Neural progenitor cell (in vitro differentiated cells): ENCODE results near the gene SEMA3G. TPM values are rescaled to one million over a fixed set of nuclear protein-coding genes. Genes with fewer than 3 reads are reported as not detected.

Source experiments
- DNase-seq: peaks from one replicate; pipeline ENCODE4 v3.0.0-alpha.2; 2016; ENCODE audit warnings: low spot score
- H2AFZ ChIP-seq: fragments of 200-600 bp; sonication (generic); replicated peaks from 2 replicates; pipeline ENCODE4 v1.6.1; 2016; ENCODE audit warnings: antibody characterized with exemption
- H3F3A ChIP-seq: fragments of 200-600 bp; sonication (generic); 2 replicates; pipeline ENCODE4 v1.6.1; 2016; ENCODE audit warnings: antibody characterized with exemption, low read depth
- H3K27ac ChIP-seq: fragments of 200-600 bp; sonication (generic); 2 replicates; pipeline ENCODE4 v1.5.1; 2016; ENCODE audit warnings: mild to moderate bottlenecking
- H3K27me3 ChIP-seq: fragments of 200-600 bp; sonication (generic); 2 replicates; pipeline ENCODE4 v1.6.1; 2016; ENCODE audit warnings: mild to moderate bottlenecking, moderate library complexity
- H3K36me3 ChIP-seq: fragments of 200-600 bp; sonication (generic); 2 replicates; pipeline ENCODE4 v1.5.1; 2016
- H3K4me1 ChIP-seq: fragments of 200-600 bp; sonication (generic); 2 replicates; pipeline ENCODE4 v1.6.1; 2016; ENCODE audit warnings: mixed run types
- H3K4me2 ChIP-seq: fragments of 200-600 bp; sonication (generic); 2 replicates; pipeline ENCODE4 v1.6.1; 2016
- H3K4me3 ChIP-seq: fragments of 200-600 bp; sonication (generic); 2 replicates; pipeline ENCODE4 v1.5.1; 2016
- H3K79me2 ChIP-seq: fragments of 200-600 bp; sonication (generic); 2 replicates; pipeline ENCODE4 v1.6.1; 2016; ENCODE audit warnings: low read depth
- H3K9ac ChIP-seq: fragments of 200-600 bp; sonication (generic); 2 replicates; pipeline ENCODE4 v1.6.1; 2016
- H3K9me3 ChIP-seq: fragments of 200-600 bp; sonication (generic); 2 replicates; pipeline ENCODE4 v1.5.1; 2016; ENCODE audit warnings: low read depth
- H4K20me1 ChIP-seq: fragments of 200-600 bp; sonication (generic); 2 replicates; pipeline ENCODE4 v1.6.1; 2016; ENCODE audit warnings: low read depth
- H3K27ac Mint-ChIP-seq: 3 replicates; pipeline ENCODE4 v1.8.0; 2021; ENCODE audit warnings: mixed read lengths
- H3K27me3 Mint-ChIP-seq: 2 replicates; pipeline ENCODE4 v1.8.0; 2022; ENCODE audit warnings: low read depth, mild to moderate bottlenecking, inconsistent platforms, moderate library complexity, mixed read lengths; ENCODE audit not compliant: insufficient read depth
- H3K36me3 Mint-ChIP-seq: 3 replicates; pipeline ENCODE4 v1.8.0; 2021; ENCODE audit warnings: mixed read lengths
- H3K4me1 Mint-ChIP-seq: 3 replicates; pipeline ENCODE4 v1.8.0; 2021; ENCODE audit warnings: mixed read lengths
- H3K4me3 Mint-ChIP-seq: 3 replicates; pipeline ENCODE4 v1.8.0; 2021; ENCODE audit warnings: mild to moderate bottlenecking, moderate library complexity, mixed read lengths
- H3K9me3 Mint-ChIP-seq: 3 replicates; pipeline ENCODE4 v1.8.0; 2020; ENCODE audit warnings: mixed read lengths
- EZH2 ChIP-seq: fragments of 200-600 bp; sonication (generic); IDR thresholded peaks from 2 replicates; pipeline ENCODE4 v1.6.1; 2017; ENCODE audit warnings: antibody characterized with exemption, mild to moderate bottlenecking, moderate library complexity
- EZH2phosphoT487 ChIP-seq: fragments of 200-600 bp; sonication (generic); IDR thresholded peaks from 2 replicates; pipeline ENCODE4 v1.6.1; 2017; ENCODE audit warnings: antibody characterized with exemption
- total RNA-seq: library from RNA; depleted of rRNA; stranded (reverse); fragments of >200 nt; gene quantifications from 2 replicates; pipeline ENCODE4 v1.2.3, GENCODE V29; 2015; ENCODE audit warnings: low replicate concordance
- TF ChIP-seq, protein P1 (sequence below): fragments of 200-600 bp; sonication (generic); IDR thresholded peaks from 2 replicates; pipeline ENCODE4 v1.5.1; 2017; ENCODE audit warnings: antibody characterized with exemption, mild to moderate bottlenecking

The SEMA3G gene
- total RNA-seq, 1 donor from 2014 or later: 0.79 TPM

GRCh38 chr3:52402101-52402521, 42.8 kb downstream of the SEMA3G start:
- no peak overlapping the region for H3K4me2 ChIP-seq
- no peaks in the 10 kb centered on the region for H3F3A ChIP-seq
- DNase-seq: no peak
- no peaks in the 10 kb centered on the region for H3K9me3 Mint-ChIP-seq
- H3K36me3 ChIP-seq: no peaks in the 10 kb centered on the region
- TF ChIP-seq, protein P1, sequence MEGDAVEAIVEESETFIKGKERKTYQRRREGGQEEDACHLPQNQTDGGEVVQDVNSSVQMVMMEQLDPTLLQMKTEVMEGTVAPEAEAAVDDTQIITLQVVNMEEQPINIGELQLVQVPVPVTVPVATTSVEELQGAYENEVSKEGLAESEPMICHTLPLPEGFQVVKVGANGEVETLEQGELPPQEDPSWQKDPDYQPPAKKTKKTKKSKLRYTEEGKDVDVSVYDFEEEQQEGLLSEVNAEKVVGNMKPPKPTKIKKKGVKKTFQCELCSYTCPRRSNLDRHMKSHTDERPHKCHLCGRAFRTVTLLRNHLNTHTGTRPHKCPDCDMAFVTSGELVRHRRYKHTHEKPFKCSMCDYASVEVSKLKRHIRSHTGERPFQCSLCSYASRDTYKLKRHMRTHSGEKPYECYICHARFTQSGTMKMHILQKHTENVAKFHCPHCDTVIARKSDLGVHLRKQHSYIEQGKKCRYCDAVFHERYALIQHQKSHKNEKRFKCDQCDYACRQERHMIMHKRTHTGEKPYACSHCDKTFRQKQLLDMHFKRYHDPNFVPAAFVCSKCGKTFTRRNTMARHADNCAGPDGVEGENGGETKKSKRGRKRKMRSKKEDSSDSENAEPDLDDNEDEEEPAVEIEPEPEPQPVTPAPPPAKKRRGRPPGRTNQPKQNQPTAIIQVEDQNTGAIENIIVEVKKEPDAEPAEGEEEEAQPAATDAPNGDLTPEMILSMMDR: no peak
- no peak for TF ChIP-seq EZH2phosphoT487
- no peak for TF ChIP-seq EZH2
- no peaks in the 10 kb centered on the region for H3K4me1 Mint-ChIP-seq
- no peak overlapping the region for H3K4me3 Mint-ChIP-seq
- H3K27me3 ChIP-seq: no peaks in the 10 kb centered on the region
- no peaks in the 10 kb centered on the region for H3K4me1 ChIP-seq
- peaks cover 17% of the 10 kb centered on the region for H3K36me3 Mint-ChIP-seq
- H3K9ac ChIP-seq: no peak overlapping the region
- H3K4me3 ChIP-seq: no peak overlapping the region
- H3K9me3 ChIP-seq: no peaks in the 10 kb centered on the region
- H3K27me3 Mint-ChIP-seq: peaks cover 14% of the 10 kb centered on the region
- H2AFZ ChIP-seq: no peak overlapping the region
- no peak overlapping the region for H3K27ac Mint-ChIP-seq
- no peaks in the 10 kb centered on the region for H3K79me2 ChIP-seq
- no peaks in the 10 kb centered on the region for H4K20me1 ChIP-seq
- no peak overlapping the region for H3K27ac ChIP-seq

DNA sequence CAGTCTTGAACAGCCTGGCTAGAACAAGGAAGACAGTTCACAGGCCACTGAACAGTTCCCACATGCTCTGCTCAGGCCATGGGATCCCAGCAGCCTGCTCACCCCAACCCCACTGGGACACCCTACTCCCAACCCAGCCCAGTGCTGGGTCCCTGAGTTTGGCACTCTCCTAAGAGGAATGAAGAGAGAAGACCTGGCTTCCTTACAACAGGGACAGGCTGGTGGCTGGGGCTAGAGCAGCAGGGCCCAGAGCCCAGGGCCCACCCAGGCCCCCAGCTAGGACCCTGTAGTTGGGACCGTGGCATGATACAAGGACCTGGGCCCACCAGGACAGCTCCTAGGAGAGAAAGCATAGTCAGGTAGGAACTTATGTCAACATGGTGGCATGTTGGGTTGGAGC, 43.4 kb downstream of the SEMA3G start:
- peaks cover 14% of the 10 kb centered on the region for H3K36me3 Mint-ChIP-seq
- Histone ChIP-seq H3K79me2 (no peaks in the 10 kb centered on the region), H3K4me3 (no peak overlapping the region), H3K36me3 (no peaks in the 10 kb centered on the region), H3K4me1 (no peaks in the 10 kb centered on the region), H3K4me2 (no peak overlapping the region), H3K9ac (no peak overlapping the region), H4K20me1 (no peaks in the 10 kb centered on the region), H3F3A (no peaks in the 10 kb centered on the region), H3K27ac (no peak overlapping the region), H2AFZ (no peak overlapping the region), H3K9me3 (no peaks in the 10 kb centered on the region), H3K27me3 (no peaks in the 10 kb centered on the region)
- DNase-seq: no peak
- peaks cover 14% of the 10 kb centered on the region for H3K27me3 Mint-ChIP-seq
- no peak overlapping the region for H3K4me3 Mint-ChIP-seq
- no peaks in the 10 kb centered on the region for H3K9me3 Mint-ChIP-seq
- no peak overlapping the region for H3K27ac Mint-ChIP-seq
- TF ChIP-seq EZH2phosphoT487 (no peak), EZH2 (no peak)
- TF ChIP-seq, protein P1: no peak
- no peaks in the 10 kb centered on the region for H3K4me1 Mint-ChIP-seq

DNA sequence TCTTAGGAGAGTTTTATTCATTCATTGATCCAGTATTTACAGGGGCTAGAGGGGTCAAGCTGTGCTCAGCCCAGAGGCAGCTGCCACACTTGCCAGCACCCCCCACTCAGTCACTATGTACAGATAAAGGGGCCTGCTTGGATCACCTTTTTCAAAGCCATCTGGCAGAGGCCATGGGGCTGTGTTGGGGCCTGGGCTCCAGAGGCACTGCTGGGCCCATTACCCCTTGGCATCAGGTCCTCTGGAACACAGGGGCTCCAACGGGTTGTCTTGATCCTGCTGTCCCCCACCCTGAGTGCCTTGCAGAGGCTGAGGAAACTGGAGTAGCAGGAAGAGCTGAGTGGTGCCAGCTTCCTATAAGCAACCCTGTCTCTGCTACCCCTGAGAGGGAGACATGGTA, 43.9 kb downstream of the SEMA3G start:
- H3K36me3 Mint-ChIP-seq: peaks cover 14% of the 10 kb centered on the region
- H3K36me3 ChIP-seq: no peaks in the 10 kb centered on the region

More for the DNA sequence above, 43.9 kb downstream of the SEMA3G start:
- Mint-ChIP-seq H3K4me3 (no peak overlapping the region), H3K4me1 (no peaks in the 10 kb centered on the region), H3K9me3 (no peaks in the 10 kb centered on the region), H3K27me3 (peaks cover 14% of the 10 kb centered on the region), H3K27ac (no peak overlapping the region)
- Histone ChIP-seq H3K79me2 (no peaks in the 10 kb centered on the region), H3K9me3 (no peaks in the 10 kb centered on the region), H3F3A (no peaks in the 10 kb centered on the region), H3K9ac (no peak overlapping the region), H3K4me3 (no peak overlapping the region), H3K4me2 (no peak overlapping the region), H3K27ac (no peak overlapping the region), H2AFZ (no peak overlapping the region), H3K4me1 (no peaks in the 10 kb centered on the region), H4K20me1 (no peaks in the 10 kb centered on the region), H3K27me3 (no peaks in the 10 kb centered on the region)
- no peak for DNase-seq
- TF ChIP-seq, protein P1: no peak
- TF ChIP-seq EZH2: no peak
- no peak for TF ChIP-seq EZH2phosphoT487
